HG03342 (cell line): Measurements from ENCODE around the gene GARS1.

ENCODE experiments used
- ATAC-seq: cut with Tn5 transposase; IDR thresholded peaks from one replicate; pipeline ENCODE4 v1.9.1; 2021; ENCODE audit warnings: mild to moderate bottlenecking, moderate library complexity; ENCODE audit not compliant: unreplicated experiment

The GARS1 gene

DNA sequence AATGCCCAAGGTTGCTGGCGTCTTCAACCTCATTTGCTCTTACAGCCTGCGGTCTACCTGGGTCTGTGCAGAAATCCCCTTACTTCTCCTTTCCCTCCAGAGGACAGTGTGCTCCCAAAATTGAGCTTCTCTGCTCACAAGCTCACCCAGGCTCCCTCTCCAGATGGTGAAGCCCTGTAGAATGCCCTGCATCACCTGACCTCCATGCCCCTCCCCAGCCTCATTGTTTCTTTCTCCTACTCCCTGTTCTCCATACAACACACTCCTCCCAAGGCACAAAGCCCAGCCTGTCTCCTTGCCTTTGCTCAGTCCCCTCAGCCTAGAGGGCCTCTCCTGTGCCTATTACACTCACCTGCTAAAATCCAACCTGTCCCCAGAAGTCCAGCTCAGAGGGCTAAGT lies 84.1 kb downstream of the GARS1 start:
- ATAC-seq = no peak

DNA sequence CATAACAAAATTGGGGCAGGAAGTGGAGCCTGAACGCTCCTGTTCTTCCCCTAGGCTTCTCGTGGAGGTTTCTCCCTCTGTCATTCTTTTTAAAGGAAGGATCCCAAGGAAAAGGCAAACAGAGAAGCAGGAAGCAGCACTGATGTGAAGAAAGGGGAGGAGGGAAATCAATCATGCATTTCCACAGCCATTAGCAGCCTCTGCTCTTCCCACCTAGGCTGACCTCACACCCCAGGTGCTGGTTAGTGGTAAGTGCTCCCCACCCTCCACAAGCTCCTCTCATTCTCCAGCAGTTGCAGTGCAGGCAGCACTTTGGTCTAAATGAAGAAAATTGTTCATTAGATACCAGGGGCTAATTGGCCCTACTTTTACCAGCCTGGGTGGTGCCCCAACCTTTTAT lies 85.0 kb downstream of the GARS1 start:
- no peak for ATAC-seq

DNA sequence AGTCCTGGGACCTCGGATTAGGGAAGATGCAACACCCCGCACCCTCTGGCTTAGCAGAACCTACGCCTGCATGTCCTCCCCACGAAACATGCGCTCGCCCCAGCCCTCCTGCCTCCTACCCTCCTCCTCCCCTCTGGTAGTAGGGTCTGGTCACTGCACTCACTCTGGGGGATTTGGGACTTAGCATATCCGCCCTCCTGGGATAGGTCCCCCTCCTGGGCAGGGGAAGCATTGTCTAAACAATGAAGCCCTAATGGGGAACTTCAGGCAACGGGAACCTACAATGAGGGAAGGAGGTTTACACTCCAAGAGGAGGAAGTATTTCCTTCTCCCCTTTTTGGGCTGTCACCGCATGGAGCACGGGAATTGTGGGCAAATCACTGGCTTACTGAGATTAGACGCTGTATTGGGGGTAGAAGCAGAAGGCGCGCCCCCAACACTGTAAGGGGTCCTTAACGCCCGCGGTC lies 86.7 kb downstream of the GARS1 start:
- ATAC-seq = no peak

DNA sequence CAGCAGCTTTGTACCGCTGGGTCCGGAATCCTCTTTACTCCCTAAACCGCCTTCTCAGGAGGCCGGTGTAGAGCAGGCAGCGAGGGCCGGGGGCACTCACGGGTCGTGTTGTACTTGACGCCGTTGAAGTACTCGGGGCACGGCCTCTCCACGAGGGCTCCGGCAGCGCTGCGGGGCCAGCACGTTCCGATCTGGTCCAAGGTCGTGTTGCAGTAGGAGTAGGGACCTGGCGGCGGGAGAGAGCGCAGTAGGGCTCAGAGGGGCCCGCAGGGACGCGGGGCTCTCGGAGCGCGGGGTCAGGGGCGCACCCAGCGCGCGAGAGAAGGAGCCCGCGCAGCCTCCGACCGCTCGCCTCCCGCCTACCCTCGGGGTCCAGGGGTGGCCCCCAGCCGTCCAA lies 87.1 kb downstream of the GARS1 start:
- ATAC-seq = no peak

DNA sequence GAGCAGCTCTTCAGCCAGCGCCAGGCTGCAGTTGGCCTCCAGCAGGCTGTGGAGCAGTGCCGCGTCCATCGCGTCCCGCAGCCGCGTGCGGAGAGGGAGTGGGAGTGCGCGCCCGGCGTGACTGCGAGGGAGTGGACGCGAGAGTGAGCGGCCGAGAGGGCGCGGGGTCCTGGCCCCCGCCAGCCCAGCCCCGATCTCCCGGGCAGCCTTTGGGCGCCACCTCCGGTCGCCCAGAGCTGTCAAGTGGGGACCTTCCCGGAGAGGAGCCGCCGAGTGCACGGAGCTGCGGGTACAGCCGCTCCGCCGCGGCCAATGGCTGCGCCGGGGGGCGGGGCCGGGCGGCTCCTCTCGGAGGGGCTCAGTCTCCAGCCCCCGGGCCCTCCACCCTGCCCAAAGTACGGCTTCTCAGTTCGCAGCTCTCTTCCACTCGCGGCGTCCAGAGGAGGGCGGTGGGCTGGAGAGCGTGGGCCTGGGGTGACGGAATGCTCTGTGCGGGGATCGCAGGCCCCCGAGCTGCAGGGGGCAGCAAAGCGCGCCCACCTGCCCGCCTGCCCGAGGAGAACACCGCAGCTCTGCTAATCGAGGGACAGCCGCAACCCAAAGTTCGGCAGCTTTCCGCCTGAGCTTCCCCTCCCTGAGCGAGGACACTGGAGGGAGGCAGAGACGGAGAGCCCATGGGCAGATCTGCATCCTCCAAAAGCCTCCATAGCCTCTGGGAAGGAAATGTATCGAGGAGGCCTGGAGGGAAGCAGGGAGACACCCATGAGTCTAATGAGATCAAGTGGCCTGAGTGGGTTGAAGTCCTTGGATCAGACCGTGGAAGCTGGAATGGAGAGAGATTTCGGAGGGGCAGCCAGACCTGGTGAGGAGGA lies 87.8 kb downstream of the GARS1 start, which contains the start of gene CRHR2:
TSS of gene CRHR2 (minus strand) at position 245 of the 872 bp plus-strand sequence. CDS start at position 69, 176 bp downstream.
- ATAC-seq = no peak

DNA sequence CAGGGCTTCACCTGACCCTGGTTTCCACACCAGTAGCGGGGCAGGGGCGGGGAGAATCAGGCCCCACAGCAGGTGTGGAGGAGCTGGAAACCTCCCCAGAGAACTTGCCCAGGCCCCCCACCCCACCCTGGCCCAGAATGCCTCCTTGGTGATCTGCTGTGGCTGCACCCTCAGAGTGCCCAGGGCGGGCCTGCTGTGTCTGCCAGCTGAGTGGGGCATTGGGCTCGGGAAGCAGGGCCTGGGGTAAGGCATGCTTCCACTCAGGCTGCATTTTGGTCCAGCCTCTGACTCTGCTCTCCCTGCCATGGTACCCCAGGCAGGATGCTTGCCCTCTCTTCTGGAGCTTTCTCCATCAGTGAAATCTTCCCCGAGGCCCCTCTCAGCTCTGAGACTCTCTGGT lies 88.6 kb downstream of the GARS1 start:
- no peak for ATAC-seq
